Cardiac septum (tissue), 1 donor: ENCODE results near the gene ACTRT2. TPM values are rescaled to one million over a fixed set of nuclear protein-coding genes. Genes with fewer than 3 reads are reported as not detected.

Source experiments
- DNase-seq: peaks from one replicate; pipeline ENCODE4 v3.0.0-alpha.2; 2020; ENCODE audit warnings: low spot score
- intact Hi-C: fragments of 100-400 bp; cut with DNase I; formaldehyde crosslinking; loops from one replicate; pipeline ENCODE4 v1.14.0; 2022
- total RNA-seq: library from RNA; stranded (reverse); fragmentation: NEBNext Ultra II Directional; extraction: Animal tissue kit (Norgen Biotek cat#: 25700); gene quantifications from one replicate; pipeline ENCODE4 v1.2.1, GENCODE V29; 2021
- donor health status: DM: no; HTN: no; CAD: no.

Gene ACTRT2
- total RNA-seq, 1 donor from 2014 or later, result not detected

- peak; percentile 50 for DNase-seq
- intact Hi-C loops, result no loop called here
Observed at GRCh38 chr1:3038113-3038551, 16.9 kb downstream of the ACTRT2 start.

DNA sequence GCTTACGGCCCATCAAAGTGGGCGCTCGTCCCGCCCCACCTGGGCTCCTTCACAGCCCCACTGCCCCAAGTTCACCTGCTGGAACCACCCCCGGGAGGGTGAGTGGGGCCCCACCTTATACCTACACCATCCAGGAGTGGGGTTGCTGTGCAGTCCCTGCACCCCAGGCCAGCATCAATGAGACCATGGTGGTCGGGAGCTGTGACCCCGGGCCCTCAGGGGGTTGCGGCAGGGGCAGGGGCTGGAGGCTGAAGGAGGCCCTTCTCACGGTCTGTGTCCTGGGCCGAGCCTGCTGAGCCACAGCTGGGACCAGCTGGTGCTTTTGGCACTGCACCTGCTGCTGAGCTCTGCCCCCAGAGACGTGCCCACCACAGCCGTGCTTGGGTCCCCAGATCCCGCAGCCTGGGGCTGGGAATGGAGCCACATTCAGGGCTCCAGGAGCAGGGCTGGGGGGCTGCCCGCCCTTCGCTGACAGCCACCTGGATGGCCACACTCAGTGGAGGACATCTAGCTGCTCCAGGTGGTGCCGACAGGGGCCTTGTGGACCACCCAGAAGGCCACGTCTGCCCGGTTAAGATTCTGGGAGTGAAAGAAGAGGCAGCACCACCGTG is 17.4 kb downstream of the ACTRT2 start:
- intact Hi-C loops, result no loop called here
- DNase-seq, result peak; percentile 71

- peak; percentile 38 for DNase-seq
- intact Hi-C loops, result no loop called here
Observed at GRCh38 chr1:3040004-3040403, 18.7 kb downstream of the ACTRT2 start.

- no peak for DNase-seq
- intact Hi-C loops, result no loop called here
Observed at GRCh38 chr1:3042481-3042880, 21.2 kb downstream of the ACTRT2 start.

- peak; percentile 38 for DNase-seq
- intact Hi-C loops, result no loop called here
Observed at GRCh38 chr1:3049164-3049563, 27.9 kb downstream of the ACTRT2 start.

DNA sequence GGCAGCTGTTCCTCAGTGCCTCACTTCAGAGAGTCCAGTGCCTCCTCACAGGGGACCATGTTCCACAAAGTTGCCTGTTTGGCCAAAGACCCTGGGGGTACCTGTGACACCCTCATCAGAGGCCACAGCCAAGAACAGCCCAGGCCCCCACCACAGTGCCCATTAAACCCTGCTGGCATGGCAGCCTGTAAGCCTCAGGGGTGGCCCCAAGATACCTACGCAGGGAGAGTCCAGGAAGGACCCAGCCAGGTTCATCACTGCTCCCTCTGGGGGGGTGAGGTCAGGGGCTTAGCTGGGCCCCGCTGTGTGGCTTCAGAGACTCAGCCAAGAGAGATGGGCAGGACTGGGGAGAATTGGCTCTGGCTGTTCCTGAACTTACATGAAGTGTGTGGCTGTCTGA is 28.6 kb downstream of the ACTRT2 start:
- intact Hi-C loops, result no loop called here
- peak; percentile 60 for DNase-seq

DNA sequence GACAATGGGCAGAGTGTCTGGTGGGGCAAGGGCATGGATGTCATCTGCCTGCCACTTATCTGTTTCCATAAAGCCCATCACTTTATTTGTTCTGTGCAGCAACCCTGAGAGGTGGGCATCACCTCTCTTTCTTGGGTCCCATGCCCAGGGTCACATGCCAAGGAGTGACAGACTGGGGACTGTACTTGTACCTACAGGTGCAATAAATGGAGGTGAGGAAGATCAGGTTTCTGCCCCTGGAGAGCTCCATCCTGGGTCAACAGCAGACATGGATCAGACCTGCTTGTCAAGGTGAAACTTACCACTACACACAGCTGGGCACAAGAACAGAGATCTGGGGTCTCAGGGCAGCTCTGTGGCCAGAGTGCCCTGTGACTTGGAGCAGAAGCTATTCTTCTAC is 29.3 kb downstream of the ACTRT2 start:
- intact Hi-C loops, result no loop called here
- no peak for DNase-seq

DNA sequence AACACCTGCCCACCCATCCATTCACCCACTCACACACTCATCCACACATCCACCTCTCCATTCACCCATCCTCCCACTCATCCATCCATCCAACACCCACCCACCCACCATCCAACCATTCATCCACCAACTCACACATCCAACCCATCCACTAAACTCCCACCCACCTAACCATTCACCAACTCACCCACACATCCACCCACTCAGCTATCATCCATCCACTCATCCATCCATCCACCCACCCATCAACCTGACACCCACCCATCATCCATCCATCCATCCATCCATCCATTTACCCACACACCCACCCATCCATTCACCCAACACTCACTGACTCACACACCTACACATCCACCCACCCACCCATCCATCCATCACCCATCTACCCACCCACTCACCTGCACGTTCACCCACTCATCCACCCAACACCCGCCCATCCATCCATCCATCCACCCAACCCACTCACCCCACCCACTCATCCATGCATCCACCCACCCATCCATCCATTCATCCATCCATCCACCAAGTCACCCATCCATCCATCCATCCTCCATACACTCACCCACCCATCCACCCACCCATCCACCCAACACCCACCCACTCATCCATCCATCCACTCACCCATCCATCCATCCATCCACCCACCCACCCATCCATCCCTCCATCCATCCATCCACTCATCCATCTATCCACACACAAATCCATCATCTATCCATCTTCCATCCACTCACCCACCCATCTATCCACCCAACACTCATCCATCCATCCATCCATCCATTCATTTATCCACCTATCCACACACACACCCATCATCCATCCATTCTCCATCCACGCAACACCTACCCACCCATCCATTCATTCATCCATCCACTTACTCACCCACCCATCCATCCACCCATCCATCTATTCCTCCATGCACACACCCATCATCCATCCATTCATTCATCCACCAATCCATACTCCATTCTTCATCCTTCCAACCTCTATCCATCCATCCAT is 30.3 kb downstream of the ACTRT2 start:
- DNase-seq, result no peak

DNA sequence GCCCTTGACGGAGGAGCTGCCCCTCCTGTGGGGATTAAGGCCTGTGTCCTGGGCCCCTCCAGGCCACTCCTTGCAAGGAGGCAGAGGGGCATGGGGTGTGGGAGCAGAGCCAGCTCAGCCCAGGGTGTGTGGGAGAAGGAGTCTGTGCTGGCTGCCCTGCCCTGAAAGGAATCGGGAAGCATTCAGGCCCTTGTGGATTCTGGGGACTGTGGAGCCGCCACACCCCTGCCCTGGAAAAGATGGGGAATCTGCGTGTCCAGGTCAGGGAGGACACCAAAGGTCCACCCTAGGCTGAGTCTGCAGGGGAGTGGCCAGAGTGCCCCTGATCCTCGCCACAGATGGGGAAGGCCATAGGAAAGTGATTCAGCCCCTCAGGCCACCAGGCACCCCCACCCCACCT is 31.2 kb downstream of the ACTRT2 start:
- peak; percentile 56 for DNase-seq
- intact Hi-C loops, result no loop called here

More for the DNA sequence above, 30.3 kb downstream of the ACTRT2 start:
- intact Hi-C loops, result no loop called here

GRCh38 chr1:3053366-3053980 is 32.2 kb downstream of the ACTRT2 start:
- intact Hi-C loops, result no loop called here
- peak; percentile 65 for DNase-seq

GRCh38 chr1:3053986-3054385 is 32.7 kb downstream of the ACTRT2 start:
- peak; percentile 36 for DNase-seq
- intact Hi-C loops, result no loop called here

GRCh38 chr1:3054474-3054873 is 33.2 kb downstream of the ACTRT2 start:
- intact Hi-C loops, result no loop called here
- DNase-seq, result peak; percentile 39

DNA sequence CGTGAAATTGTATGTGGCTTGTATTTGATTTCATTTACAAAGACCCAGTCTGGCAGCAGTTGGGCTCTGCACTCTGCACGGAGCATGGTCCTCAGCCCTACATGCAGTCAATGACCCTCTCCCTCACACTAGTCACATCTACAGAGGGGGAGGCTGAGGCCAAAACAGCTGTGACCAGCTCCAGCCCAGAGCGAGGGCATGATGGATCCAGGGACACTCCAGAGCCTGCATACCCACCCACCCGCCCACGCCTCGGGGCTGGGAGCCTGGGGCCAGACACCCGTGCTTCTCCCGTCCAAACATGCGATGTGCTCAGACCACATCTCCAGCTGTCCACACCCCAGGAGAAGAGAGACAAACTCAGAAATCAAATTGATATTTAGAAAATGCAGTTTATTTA is 33.8 kb downstream of the ACTRT2 start:
- intact Hi-C loops, result no loop called here
- peak; percentile 66 for DNase-seq

GRCh38 chr1:3056641-3057040 is 35.4 kb downstream of the ACTRT2 start:
- DNase-seq, result peak; percentile 43
- intact Hi-C loops, result no loop called here

DNA sequence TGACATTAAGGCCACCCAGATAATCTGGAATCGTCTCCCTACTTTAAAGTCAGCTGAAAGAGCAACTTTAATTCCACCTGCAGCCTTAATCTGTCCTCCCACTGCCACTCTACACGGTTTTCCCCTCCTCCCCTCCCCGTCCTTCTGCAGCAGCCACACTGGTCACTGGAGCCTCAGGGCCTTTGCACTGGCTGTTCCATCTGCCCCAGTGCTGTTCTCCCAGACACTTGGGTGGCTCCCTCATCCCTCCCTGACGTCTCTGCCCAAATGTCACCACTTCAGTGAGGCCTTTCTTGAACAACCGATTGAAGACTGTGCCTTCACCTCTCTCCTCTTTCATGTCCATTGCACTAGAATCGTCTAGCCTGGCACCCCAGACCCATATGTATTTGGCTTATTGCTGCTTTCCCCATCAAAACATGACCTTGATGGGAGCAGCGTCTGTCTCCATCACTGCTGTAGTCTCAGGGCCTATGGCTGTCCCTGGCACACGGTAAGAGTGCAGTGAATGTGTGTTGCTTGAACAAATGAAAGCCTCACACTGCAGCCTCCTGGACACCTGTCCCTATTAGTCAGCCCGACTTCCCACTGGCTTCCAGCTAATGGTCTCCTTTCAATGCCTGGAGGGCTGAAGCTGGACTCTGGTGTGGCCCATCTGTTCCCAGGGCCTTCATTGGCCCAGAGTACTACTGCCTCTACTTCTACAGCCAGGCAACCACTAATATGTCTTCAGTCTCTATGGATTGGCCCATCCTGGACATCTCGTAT is 37.2 kb downstream of the ACTRT2 start:
- DNase-seq, result peak; percentile 53
- intact Hi-C loops, result no loop called here

GRCh38 chr1:3060127-3060526 is 38.9 kb downstream of the ACTRT2 start:
- peak; percentile 54 for DNase-seq
- intact Hi-C loops, result loop anchor here (10.0 kb wide), 1 partner anchor 255 kb away; no protein-coding TSS in a partner anchor

DNA sequence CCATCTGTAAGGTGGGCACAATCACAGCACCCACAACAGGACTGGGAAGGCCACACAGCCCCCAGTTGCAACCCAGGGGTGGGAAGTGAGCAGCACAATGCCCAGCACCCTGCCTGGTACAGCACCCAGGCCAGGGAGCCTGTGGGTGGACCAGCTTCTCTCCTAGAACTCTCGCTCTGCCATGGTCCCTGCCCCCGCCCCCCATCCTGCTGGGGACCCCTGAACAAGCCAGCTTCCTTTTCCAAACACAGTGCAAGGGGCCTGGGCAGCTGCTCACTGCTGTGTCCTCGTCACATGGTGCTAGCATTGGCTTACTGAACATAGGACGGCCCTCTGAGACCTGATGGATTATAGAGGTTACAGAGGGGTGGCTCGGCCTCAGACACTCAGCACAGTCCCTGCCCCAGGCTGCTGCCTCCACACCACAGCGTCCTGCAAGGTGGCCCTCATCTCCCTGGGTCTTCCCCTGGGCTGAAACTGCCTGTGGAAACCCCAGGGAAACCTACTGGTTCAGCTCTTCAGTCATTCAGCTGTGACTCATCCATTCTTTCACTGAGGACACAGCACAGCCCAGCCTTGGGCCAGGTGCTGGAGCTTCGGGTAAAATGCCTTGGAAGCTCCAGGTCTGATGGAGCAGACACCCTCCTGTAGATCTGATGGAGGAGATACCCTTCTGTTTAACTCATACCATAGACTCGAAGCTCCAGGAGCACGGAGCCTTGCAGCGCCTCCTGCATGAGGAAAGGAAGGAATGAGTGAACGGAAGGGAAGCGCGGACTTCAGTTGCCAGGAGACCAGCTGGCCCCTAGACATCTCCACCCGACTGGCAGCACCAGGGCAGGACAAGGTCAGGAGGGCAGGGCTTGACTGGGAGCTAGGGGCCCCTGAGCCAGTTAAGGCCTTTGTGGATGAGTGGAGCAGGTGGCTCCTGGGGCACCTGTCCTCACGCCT is 39.6 kb downstream of the ACTRT2 start:
- DNase-seq, result peak; percentile 43
- intact Hi-C loops, result loop anchor here (10.0 kb wide), 1 partner anchor 254 kb away; no protein-coding TSS in a partner anchor

GRCh38 chr1:3061566-3061965 is 40.3 kb downstream of the ACTRT2 start:
- peak; percentile 54 for DNase-seq
- intact Hi-C loops, result loop anchor here (10.0 kb wide), 1 partner anchor 253 kb away; no protein-coding TSS in a partner anchor
